ENCODE data around the gene TCN2. TPM values are rescaled to one million over a fixed set of nuclear protein-coding genes. Genes with fewer than 3 reads are reported as not detected.

TCN2 gene
- total and polyA plus RNA-seq, 10 donors: 7.3 to 110 (median 48.5) TPM

- H3K4me1 ChIP-seq: peaks cover 25 to 59% (median 51%) of the 10 kb centered on the region in 6 donors
- WGBS, 5 donors: 40 to 66% (median 61%) methylated on average over 5 to 7 of the region's 7 CpGs
- peaks cover 0 to 47% (median 12%) of the 10 kb centered on the region in 6 donors for H3K36me3 ChIP-seq
- H3K27me3 ChIP-seq (replicated peaks in 1 of 7): no peaks in the 10 kb centered on the region
- TF ChIP-seq POLR2A (IDR thresholded peaks at IDR 0.05) (no peak), CTCF (IDR thresholded peaks at IDR 0.05 in 8 of 11, conservative IDR thresholded peaks at IDR 0.05 in 3 of 11) (no peak), POLR2AphosphoS5 (IDR thresholded peaks at IDR 0.05) (peak in 1 of 3 donors; percentile 26)
- no peaks in the 10 kb centered on the region for H3K9me3 ChIP-seq
- intact Hi-C loops (cut with DNase I; ENCODE audit: low total_unique reads): no loop called here
- H3K4me3 ChIP-seq: no peak overlapping the region
- H3K27ac ChIP-seq: peak overlapping the region in 4 of 8 donors; percentile 82 to 88 (median 88)
- DNase-seq: no peak
Observed at GRCh38 chr22:30610299-30610698, 3.3 kb downstream of the TCN2 start.

DNA sequence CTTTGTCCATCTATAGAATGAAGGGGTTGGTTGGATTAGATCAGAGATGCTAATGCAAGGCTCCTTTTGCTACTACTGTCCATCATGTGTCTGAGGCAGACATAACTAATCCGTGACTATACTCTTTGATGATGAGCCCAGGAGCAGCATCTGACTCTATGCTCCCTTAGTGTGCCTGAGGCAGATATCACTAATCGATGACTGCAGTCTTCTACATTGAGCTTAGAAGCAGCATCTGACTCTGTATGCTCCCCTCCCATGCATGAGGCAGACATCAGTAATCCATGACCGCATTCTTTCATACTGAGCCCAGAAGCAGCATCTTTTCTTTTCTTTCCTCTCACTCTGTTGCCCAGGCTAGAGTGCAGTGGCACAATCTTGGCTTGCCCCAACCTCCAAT is 4.2 kb downstream of the TCN2 start:
- Histone ChIP-seq H3K4me1 (peaks cover 16 to 50% (median 42%) of the 10 kb centered on the region in 6 donors), H3K9me3 (no peaks in the 10 kb centered on the region), H3K36me3 (peaks cover 0 to 56% (median 16%) of the 10 kb centered on the region in 6 donors), H3K27me3 (replicated peaks in 1 of 7) (no peaks in the 10 kb centered on the region), H3K4me3 (no peak overlapping the region), H3K27ac (peak overlapping the region in 1 of 8 donors; percentile 88)
- 93 to 99% (median 94%) methylated on average over 3 of the region's 3 CpGs for WGBS, 5 donors
- TF ChIP-seq POLR2A (IDR thresholded peaks at IDR 0.05) (no peak), CTCF (IDR thresholded peaks at IDR 0.05 in 8 of 11, conservative IDR thresholded peaks at IDR 0.05 in 3 of 11) (no peak), POLR2AphosphoS5 (IDR thresholded peaks at IDR 0.05) (no peak)
- no peak for DNase-seq
- intact Hi-C loops (cut with DNase I; ENCODE audit: low total_unique reads): no loop called here

GRCh38 chr22:30612789-30613188 is 5.8 kb downstream of the TCN2 start:
- Histone ChIP-seq H3K27ac (no peak overlapping the region), H3K4me1 (peaks cover 15 to 34% (median 27%) of the 10 kb centered on the region in 6 donors), H3K9me3 (no peaks in the 10 kb centered on the region), H3K27me3 (replicated peaks in 1 of 7) (no peaks in the 10 kb centered on the region), H3K4me3 (no peak overlapping the region), H3K36me3 (peaks cover 0 to 72% (median 16%) of the 10 kb centered on the region in 6 donors)
- whole genome bisulfite sequencing, 5 donors: 93 to 98% (median 96%) methylated on average over 8 of the region's 8 CpGs
- TF ChIP-seq POLR2A (IDR thresholded peaks at IDR 0.05) (no peak), CTCF (IDR thresholded peaks at IDR 0.05 in 8 of 11, conservative IDR thresholded peaks at IDR 0.05 in 3 of 11) (no peak), POLR2AphosphoS5 (IDR thresholded peaks at IDR 0.05) (no peak)
- no peak for DNase-seq
- intact Hi-C loops (cut with DNase I; ENCODE audit: low total_unique reads): no loop called here

DNA sequence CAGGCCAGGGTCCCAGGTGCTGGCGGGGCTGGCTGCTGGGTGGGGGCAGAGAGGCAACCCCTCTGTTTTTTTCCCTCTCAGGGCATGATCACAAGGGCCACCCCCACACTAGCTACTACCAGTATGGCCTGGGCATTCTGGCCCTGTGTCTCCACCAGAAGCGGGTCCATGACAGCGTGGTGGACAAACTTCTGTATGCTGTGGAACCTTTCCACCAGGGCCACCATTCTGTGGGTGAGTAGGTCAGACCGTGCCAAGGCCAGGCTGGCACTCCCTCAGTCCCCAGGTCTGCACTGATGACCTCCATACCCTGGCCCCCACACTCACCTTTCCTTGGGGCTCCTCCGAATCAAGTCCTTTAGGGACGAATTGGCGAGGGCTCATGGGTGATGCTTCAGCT is 7.3 kb downstream of the TCN2 start:
- no peak overlapping the region for H3K4me3 ChIP-seq
- H3K4me1 ChIP-seq: peaks cover 0 to 19% (median 12%) of the 10 kb centered on the region in 6 donors
- intact Hi-C loops (cut with DNase I; ENCODE audit: low total_unique reads): no loop called here
- no peak overlapping the region for H3K27ac ChIP-seq
- no peak for TF ChIP-seq CTCF (IDR thresholded peaks at IDR 0.05 in 8 of 11, conservative IDR thresholded peaks at IDR 0.05 in 3 of 11)
- TF ChIP-seq POLR2A (IDR thresholded peaks at IDR 0.05): no peak
- TF ChIP-seq POLR2AphosphoS5 (IDR thresholded peaks at IDR 0.05): no peak
- peaks cover 0 to 87% (median 16%) of the 10 kb centered on the region in 6 donors for H3K36me3 ChIP-seq
- no peak for DNase-seq
- 90 to 98% (median 92%) methylated on average over 7 of the region's 7 CpGs for WGBS, 5 donors
- no peaks in the 10 kb centered on the region for H3K9me3 ChIP-seq
- no peaks in the 10 kb centered on the region for H3K27me3 ChIP-seq (replicated peaks in 1 of 7)

Measured in spleen (tissue), 11 donors.